GM21717 (cell line): Measurements from ENCODE around the gene SLC23A3.

Experiments used
- ATAC-seq: cut with Tn5 transposase; IDR thresholded peaks from one replicate; pipeline ENCODE4 v1.9.1; 2021; ENCODE audit warnings: mild to moderate bottlenecking, moderate library complexity; ENCODE audit not compliant: unreplicated experiment

SLC23A3 gene

GRCh38 chr2:219169930-219170654 is at the start of gene SLC23A3:
SLC23A3 (minus strand) TSS chr2:219170029; CDS start chr2:219169984, 45 bp downstream.
- no peak for ATAC-seq

- peak; percentile 78 for ATAC-seq
These were observed 49.2 kb upstream of the SLC23A3 start, which contains the start of gene ABCB6 for GRCh38 chr2:219218732-219219701. ABCB6 (minus strand) TSS chr2:219218958; CDS start chr2:219218673, 285 bp downstream.

GRCh38 chr2:219218217-219218731 is 48.4 kb upstream of the SLC23A3 start:
- ATAC-seq: peak; percentile 20

GRCh38 chr2:219216535-219216915 is 46.7 kb upstream of the SLC23A3 start:
- ATAC-seq: no peak

GRCh38 chr2:219215871-219216534 is 46.2 kb upstream of the SLC23A3 start:
- ATAC-seq: no peak

- no peak for ATAC-seq
These were observed 45.0 kb upstream of the SLC23A3 start for GRCh38 chr2:219214786-219215185.

- ATAC-seq: no peak
These were observed 44.3 kb upstream of the SLC23A3 start for GRCh38 chr2:219214141-219214540.

GRCh38 chr2:219213486-219214071 is 43.8 kb upstream of the SLC23A3 start:
- no peak for ATAC-seq

- ATAC-seq: no peak
These were observed 43.2 kb upstream of the SLC23A3 start for GRCh38 chr2:219213026-219213415.

- ATAC-seq: no peak
These were observed 41.1 kb upstream of the SLC23A3 start for GRCh38 chr2:219210886-219211362.

GRCh38 chr2:219210196-219210885 is 40.5 kb upstream of the SLC23A3 start:
- no peak for ATAC-seq

- no peak for ATAC-seq
These were observed 39.7 kb upstream of the SLC23A3 start for GRCh38 chr2:219209236-219210195.

- ATAC-seq: no peak
These were observed 38.3 kb upstream of the SLC23A3 start for GRCh38 chr2:219207884-219208740.

GRCh38 chr2:219207134-219207883 is 37.5 kb upstream of the SLC23A3 start:
- ATAC-seq: no peak

- ATAC-seq: peak; percentile 98
These were observed 36.7 kb upstream of the SLC23A3 start, which contains the start of gene ZFAND2B for GRCh38 chr2:219206328-219207133. ZFAND2B (plus strand) TSS chr2:219206782; CDS start chr2:219206988, 206 bp downstream.

- ATAC-seq: no peak
These were observed 36.1 kb upstream of the SLC23A3 start for GRCh38 chr2:219205981-219206327.
